ENCODE measurements around the gene TM7SF3. TPM values are rescaled to one million over a fixed set of nuclear protein-coding genes. Genes with fewer than 3 reads are reported as not detected.

Gene TM7SF3
- total RNA-seq, 1 donor from 2014 or later: 80.0 TPM

GRCh38 chr12:26994109-26994508 is 20.1 kb downstream of the TM7SF3 start:
- no peak overlapping the region for H3K27ac ChIP-seq
- no peaks in the 10 kb centered on the region for H4K20me1 ChIP-seq (ENCODE audit: low read depth)
- no peak overlapping the region for H3K4me2 ChIP-seq
- no peaks in the 10 kb centered on the region for H3K9me3 ChIP-seq (ENCODE audit: low read depth)
- H3K79me2 ChIP-seq (ENCODE audit: low read depth): no peaks in the 10 kb centered on the region
- Mint-ChIP-seq H3K27me3 (ENCODE audit: insufficient read depth, low read depth) (no peaks in the 10 kb centered on the region), H3K9me3 (no peaks in the 10 kb centered on the region), H3K27ac (no peak overlapping the region), H3K36me3 (peaks cover 9% of the 10 kb centered on the region), H3K4me3 (no peak overlapping the region), H3K4me1 (no peaks in the 10 kb centered on the region)
- DNase-seq (ENCODE audit: low spot score): no peak
- no peaks in the 10 kb centered on the region for H3K27me3 ChIP-seq
- H3F3A ChIP-seq (ENCODE audit: low read depth): no peaks in the 10 kb centered on the region
- H3K9ac ChIP-seq: no peak overlapping the region
- no peak overlapping the region for H3K4me3 ChIP-seq
- H3K4me1 ChIP-seq: no peaks in the 10 kb centered on the region
- no peak overlapping the region for H2AFZ ChIP-seq (replicated peaks)
- H3K36me3 ChIP-seq: no peaks in the 10 kb centered on the region
- TF ChIP-seq EZH2phosphoT487 (IDR thresholded peaks at IDR 0.05): no peak
- TF ChIP-seq EZH2 (IDR thresholded peaks at IDR 0.05): no peak
- TF ChIP-seq, protein P1, sequence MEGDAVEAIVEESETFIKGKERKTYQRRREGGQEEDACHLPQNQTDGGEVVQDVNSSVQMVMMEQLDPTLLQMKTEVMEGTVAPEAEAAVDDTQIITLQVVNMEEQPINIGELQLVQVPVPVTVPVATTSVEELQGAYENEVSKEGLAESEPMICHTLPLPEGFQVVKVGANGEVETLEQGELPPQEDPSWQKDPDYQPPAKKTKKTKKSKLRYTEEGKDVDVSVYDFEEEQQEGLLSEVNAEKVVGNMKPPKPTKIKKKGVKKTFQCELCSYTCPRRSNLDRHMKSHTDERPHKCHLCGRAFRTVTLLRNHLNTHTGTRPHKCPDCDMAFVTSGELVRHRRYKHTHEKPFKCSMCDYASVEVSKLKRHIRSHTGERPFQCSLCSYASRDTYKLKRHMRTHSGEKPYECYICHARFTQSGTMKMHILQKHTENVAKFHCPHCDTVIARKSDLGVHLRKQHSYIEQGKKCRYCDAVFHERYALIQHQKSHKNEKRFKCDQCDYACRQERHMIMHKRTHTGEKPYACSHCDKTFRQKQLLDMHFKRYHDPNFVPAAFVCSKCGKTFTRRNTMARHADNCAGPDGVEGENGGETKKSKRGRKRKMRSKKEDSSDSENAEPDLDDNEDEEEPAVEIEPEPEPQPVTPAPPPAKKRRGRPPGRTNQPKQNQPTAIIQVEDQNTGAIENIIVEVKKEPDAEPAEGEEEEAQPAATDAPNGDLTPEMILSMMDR (IDR thresholded peaks at IDR 0.05): no peak

DNA sequence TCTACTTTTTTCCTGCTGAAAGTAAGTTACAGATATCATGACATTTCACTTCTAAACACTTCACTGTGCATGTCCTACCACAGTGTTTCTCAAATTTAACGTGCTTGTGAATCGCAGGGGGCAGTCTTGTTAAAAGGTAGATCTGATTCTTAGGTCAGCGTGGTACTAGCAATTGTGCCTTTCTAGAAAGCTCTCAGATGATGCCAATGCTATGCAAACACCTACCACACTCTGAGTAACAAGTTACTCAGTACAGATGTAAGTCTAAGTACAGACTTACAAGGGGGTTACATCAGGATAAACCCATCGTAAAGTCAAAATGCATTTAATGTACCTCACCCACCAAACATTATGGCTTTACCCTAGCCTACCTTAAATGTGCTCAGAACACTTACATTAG is 22.4 kb downstream of the TM7SF3 start:
- Histone ChIP-seq H4K20me1 (ENCODE audit: low read depth) (no peaks in the 10 kb centered on the region), H3K27me3 (no peaks in the 10 kb centered on the region), H3K4me3 (no peak overlapping the region), H3K4me2 (no peak overlapping the region), H3K27ac (no peak overlapping the region), H3K36me3 (no peaks in the 10 kb centered on the region), H3K4me1 (no peaks in the 10 kb centered on the region), H3K9ac (no peak overlapping the region), H3F3A (ENCODE audit: low read depth) (no peaks in the 10 kb centered on the region), H2AFZ (replicated peaks) (no peak overlapping the region), H3K79me2 (ENCODE audit: low read depth) (no peaks in the 10 kb centered on the region), H3K9me3 (ENCODE audit: low read depth) (no peaks in the 10 kb centered on the region)
- TF ChIP-seq EZH2 (IDR thresholded peaks at IDR 0.05): no peak
- no peak for TF ChIP-seq EZH2phosphoT487 (IDR thresholded peaks at IDR 0.05)
- TF ChIP-seq, protein P1 (IDR thresholded peaks at IDR 0.05): no peak
- Mint-ChIP-seq H3K27me3 (ENCODE audit: insufficient read depth, low read depth) (no peaks in the 10 kb centered on the region), H3K4me3 (no peak overlapping the region), H3K9me3 (no peaks in the 10 kb centered on the region), H3K36me3 (peaks cover 15% of the 10 kb centered on the region), H3K4me1 (no peaks in the 10 kb centered on the region), H3K27ac (no peak overlapping the region)
- no peak for DNase-seq (ENCODE audit: low spot score)

- Mint-ChIP-seq H3K9me3 (no peaks in the 10 kb centered on the region), H3K27ac (no peak overlapping the region), H3K36me3 (peaks cover 20% of the 10 kb centered on the region), H3K4me1 (no peaks in the 10 kb centered on the region), H3K4me3 (no peak overlapping the region), H3K27me3 (ENCODE audit: insufficient read depth, low read depth) (no peaks in the 10 kb centered on the region)
- no peak overlapping the region for H3K4me2 ChIP-seq
- H3K4me1 ChIP-seq: no peaks in the 10 kb centered on the region
- DNase-seq (ENCODE audit: low spot score): no peak
- H3F3A ChIP-seq (ENCODE audit: low read depth): no peaks in the 10 kb centered on the region
- no peaks in the 10 kb centered on the region for H3K79me2 ChIP-seq (ENCODE audit: low read depth)
- no peak overlapping the region for H3K9ac ChIP-seq
- no peak overlapping the region for H3K4me3 ChIP-seq
- TF ChIP-seq EZH2phosphoT487 (IDR thresholded peaks at IDR 0.05) (no peak), EZH2 (IDR thresholded peaks at IDR 0.05) (no peak)
- TF ChIP-seq, protein P1 (IDR thresholded peaks at IDR 0.05): no peak
- H4K20me1 ChIP-seq (ENCODE audit: low read depth): no peaks in the 10 kb centered on the region
- no peaks in the 10 kb centered on the region for H3K27me3 ChIP-seq
- no peak overlapping the region for H2AFZ ChIP-seq (replicated peaks)
- H3K27ac ChIP-seq: no peak overlapping the region
- no peaks in the 10 kb centered on the region for H3K36me3 ChIP-seq
- no peaks in the 10 kb centered on the region for H3K9me3 ChIP-seq (ENCODE audit: low read depth)
These were observed 24.3 kb downstream of the TM7SF3 start for GRCh38 chr12:26989873-26990272.
